IPS DF 19.7 (cell line): ENCODE results near the gene SEMA3E.
"Not testable (repeated sequence)": the region's sequence is repeated elsewhere in the genome, so short reads cannot be mapped to it uniquely, and the experiment has no call there.

Source experiments
- DNase-seq: peaks from one replicate; pipeline ENCODE4 v3.0.0-alpha.2; 2013; ENCODE audit warnings: low read depth, low spot score

The SEMA3E gene

DNA sequence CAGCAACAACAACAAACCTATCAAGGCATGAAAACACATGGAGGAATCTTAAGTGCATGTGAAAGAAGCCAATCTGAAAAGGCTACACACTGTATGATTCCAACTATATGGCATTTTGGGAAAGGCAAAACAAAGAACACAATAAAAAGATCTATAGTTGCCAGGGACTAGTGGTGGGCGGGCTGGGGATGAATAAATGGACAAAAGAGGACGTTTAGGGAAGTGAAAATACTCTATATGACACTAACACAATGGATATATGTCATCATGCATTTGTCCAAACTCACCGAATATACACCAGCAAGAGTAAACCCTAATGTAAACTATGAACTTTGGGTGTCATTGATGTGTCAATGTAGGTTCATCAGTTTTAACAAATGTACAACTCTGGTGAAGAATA lies 89.1 kb downstream of the SEMA3E start:
- no peak for DNase-seq

DNA sequence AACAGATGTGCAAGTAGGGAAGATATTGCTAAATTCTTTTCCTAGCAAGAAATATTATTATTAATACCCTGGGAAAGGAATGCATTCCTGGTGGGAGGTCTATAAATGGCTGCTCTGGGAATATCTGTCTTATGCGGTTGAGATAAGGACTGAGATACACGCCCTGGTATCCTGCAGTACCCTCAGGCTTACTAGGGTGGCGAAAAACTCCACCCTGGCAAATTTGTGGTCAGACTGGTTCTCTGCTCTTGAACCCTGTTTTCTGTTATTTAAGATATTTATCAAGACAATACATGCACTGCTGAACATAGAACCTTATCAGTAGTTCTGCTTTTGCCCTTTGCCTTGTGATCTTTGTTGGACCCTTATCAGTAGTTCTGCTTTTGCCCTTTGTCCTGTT lies 96.4 kb downstream of the SEMA3E start:
- not testable (repeated sequence) for DNase-seq

DNA sequence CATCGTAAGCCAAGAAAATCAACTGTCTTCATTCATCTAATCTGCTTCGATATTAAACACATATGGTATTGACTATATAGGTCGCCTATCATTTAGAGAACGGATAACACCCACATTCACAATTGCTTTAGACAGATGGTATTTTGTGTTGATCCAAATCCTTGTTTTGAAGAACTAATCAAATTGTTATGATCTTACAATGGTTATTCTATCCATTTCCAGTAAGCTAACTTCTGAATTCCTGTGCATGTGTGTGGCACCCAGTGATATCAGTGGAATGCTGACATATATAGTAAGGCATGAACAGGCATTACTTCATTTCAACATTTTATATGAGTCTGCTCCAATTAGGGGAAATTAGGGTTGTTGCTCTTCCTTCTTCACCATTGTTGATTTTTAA lies 98.8 kb downstream of the SEMA3E start:
- DNase-seq, result no peak

DNA sequence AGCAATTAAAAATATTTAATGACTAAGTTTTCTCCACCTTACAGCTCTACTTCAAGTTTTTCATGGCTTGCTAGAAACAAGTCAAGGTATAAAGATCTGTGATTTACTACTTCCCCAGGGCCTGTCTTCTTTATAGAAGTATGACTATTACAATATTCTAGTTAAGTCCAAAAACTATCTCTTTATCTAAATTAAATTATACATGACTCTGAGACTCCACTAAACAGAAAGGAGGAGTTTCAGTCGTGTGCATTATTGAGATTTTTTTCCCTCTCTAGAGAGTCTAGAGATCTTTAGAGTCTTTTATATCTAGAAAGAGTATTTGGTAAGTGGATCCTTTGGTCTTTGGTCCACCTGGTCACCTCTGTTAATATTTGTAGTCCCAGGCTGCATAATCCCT lies 100.7 kb downstream of the SEMA3E start:
- DNase-seq, result no peak

DNA sequence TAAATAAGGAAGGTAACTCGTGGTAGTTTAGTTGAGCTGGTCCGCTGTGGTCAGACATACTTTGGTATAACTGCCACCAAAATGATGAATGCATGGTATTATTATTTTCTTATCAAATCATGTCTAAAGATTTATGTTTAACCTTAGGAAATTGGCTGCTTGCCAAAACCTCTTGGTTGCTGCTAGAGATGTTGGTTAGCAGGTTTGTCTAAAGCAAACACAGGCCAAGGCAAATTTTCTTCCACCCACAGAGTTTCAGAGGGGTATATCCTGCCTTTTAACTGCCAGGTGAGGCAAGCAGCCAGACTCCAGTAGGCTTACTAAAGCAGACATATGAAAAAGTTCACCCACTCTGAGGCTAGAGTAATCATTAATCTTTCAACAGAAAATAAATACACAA lies 101.4 kb downstream of the SEMA3E start:
- DNase-seq, result no peak

DNA sequence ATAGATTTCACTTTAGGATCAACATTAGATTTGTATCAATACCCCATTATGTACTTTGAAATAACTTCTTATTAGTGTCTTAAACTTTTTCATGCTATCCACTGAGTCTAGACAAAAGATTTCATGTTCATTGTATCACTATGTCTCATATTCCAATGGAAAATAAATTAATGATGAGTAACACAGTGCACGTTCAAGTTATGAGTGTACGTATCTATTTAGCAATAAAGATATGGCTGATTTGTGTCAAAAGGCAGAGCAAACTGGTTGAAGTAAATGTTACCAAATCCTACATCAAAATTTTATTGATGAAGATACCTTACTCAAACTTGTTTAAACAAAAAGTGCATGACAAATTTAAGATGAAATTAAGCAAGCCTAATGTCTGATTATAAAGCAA lies 102.4 kb downstream of the SEMA3E start:
- DNase-seq, result no peak

DNA sequence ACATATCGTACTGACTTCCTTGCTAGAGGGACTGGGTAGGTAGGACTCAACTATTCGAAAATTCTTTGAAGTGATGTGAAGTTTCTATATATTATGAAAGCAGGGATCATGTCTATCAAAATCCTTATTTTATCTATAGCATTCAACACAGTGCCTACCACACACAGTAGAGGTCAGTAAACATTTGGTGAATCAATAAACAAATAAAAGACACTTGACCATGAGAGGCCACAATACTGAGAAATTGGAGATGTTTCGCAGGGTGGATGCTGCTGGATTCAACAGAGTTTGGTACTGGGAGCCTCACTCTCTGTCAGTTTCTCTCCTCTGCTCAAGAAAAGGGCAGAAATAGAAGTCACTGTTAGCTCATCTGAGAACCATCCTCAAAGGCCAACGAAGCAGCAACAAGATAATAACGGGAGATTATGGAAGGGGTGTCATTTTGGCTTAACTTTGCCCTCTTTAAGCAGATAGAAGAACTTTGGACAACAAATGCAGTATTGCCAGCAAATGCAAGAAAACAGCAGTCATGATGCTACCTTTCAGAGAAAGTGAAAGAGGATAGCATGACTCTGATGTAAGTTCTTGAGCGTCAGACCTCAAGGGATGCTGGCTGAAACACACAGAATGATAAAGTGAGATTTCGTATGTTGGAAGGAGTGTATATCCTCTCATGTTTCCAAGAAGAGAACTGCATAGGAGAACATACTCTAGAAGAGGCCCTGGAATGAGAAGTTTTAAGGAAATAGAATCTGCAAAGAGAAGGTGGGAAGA lies 107.6 kb downstream of the SEMA3E start:
- DNase-seq, result no peak

DNA sequence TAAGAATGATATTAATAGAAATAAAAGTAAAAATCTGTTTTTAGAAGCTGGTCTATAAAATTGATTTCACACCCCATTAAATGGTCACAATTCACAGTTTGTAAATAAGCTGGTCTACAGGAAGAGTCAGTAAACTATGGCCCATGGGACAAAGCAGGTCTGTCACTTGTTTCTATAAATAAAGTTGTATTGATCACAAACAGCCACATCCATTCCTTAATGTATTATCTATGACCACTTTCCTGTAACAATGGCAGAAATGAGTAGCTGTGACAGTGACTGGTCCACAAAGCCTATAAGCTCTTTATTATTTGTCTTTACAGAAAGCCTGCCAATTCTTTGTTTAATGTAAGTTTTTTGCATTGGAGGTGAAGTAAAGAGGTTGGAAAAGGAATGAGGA lies 114.5 kb downstream of the SEMA3E start:
- DNase-seq, result no peak

DNA sequence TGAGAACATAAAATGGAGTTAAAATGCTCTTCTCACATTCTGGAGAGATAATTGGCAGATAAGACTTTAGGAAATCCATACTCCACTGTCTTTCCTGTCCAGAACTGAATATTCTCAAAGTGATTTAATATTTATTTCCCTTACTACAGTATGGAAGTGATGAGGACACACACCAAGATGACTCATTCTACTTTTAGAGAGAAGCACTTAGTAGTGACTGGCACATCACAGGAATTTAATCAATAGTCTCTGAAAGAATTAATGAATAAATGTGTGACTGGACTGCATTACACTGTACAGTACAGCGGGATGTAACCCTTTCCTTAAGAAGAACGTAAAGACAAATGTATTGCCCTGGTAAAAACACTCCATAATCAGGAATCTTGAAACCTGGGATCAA lies 116.7 kb downstream of the SEMA3E start:
- DNase-seq, result no peak

DNA sequence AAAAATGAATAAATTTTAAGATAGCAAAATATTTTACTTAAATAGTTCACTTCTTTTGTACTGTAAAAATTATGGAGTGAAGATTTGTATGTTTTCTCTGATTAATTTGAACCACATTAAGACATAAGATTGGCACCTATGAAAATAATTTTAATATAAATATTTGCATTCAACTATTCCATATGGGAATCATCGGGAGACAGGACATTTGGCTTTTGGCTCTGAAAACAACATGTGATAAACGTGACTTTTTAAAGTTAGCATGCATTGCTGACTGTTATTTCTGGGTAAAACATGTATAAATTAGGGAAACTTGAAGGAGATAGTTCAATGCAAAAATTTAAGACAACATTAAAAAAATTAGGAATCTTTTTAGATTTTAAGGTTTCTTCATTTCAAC lies 117.2 kb downstream of the SEMA3E start:
- DNase-seq, result no peak

DNA sequence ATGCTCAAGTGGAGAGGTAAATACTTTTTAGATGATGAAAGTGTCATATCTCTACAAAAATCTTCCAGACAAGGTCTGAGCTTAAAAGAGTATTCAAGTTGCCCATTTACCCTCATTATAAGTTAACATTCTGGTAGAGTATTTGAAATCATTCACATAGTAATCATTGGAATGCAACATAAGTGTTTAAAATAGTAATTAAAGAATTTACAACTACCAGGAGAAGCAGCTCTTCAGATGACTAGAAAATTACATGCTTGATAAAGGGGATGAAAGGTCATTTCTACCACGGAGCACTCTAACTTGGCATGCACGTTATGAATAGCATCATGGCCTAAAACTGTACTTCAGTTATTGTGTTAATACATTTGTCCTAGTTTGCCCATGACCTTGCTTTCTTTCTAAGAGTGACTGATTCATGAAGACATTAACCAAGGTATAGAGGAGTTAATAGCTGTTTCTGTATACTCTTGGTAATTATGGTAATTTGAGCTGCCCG lies 120.0 kb downstream of the SEMA3E start:
- DNase-seq, result no peak

DNA sequence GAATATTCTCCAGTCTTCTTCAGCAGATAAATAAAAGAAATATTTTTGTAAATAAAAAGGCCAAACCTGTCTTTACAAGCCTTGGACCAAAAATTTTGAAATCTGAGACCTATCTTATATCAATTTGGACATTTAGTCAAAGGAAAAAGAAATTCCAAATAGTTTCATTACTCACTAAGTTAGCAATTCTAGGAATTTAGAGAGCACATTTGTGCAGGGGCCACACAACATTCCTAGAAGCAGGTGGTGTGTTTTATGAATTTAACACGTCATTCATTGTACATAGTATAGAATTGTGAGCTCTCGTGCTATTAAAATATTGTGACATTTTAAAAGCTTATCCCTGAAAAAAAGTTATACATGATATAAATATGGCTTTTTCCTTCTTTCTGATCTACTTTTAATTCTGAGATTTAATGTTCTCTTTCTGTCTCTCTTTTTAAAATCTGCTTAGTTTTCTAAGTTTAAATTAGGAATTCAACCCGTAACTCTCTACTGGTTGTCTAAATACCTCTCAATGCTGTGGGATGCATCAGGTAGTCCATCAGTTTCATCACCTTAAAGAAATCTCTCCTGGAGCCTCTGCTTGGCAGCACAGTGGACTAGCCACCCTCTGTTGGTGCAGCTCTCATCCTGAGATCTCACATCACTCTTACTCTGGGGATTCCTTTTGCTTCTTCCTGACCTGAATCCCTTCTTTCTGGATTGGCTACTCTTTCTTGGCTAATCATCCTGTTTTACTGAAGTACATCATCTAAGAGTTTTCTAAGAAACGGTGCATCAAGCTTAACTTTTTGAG lies 124.5 kb downstream of the SEMA3E start:
- no peak for DNase-seq

DNA sequence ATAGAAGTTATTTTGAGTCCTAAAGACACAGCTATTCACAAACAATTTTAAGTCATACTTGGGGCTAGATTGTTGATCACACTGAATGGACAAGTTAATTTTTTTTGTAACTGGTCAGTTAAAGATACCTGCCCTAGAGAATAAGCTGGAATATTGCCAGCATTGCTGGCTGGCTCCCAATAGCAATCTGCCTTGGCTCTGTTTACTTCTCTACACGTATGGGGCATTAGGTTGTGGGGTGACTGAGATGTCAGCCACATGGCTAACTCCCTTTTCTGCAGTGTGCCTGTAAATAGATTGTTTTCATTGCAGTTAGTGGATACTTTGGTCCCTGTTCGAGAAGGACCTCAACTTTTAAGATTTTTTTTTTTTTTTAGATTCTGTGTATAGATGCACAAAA lies 128.2 kb downstream of the SEMA3E start:
- no peak for DNase-seq

DNA sequence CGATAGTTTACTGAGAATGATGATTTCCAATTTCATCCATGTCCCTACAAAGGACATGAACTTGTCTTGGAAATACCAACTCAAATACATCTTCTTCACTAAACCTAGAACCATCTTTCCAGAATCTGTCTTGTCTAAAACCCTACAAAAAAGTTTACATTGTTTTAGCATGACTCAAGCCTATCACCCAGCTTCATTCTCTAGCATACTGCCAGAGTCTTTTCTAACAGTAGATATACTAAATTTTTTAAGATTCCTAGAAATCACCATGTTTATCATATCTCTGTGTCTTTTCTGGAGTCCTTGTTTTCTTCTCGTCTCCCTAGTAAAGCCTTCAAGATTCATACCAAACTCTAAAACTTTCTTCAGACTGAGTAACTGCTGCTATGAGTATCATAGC lies 129.7 kb downstream of the SEMA3E start:
- DNase-seq, result no peak

DNA sequence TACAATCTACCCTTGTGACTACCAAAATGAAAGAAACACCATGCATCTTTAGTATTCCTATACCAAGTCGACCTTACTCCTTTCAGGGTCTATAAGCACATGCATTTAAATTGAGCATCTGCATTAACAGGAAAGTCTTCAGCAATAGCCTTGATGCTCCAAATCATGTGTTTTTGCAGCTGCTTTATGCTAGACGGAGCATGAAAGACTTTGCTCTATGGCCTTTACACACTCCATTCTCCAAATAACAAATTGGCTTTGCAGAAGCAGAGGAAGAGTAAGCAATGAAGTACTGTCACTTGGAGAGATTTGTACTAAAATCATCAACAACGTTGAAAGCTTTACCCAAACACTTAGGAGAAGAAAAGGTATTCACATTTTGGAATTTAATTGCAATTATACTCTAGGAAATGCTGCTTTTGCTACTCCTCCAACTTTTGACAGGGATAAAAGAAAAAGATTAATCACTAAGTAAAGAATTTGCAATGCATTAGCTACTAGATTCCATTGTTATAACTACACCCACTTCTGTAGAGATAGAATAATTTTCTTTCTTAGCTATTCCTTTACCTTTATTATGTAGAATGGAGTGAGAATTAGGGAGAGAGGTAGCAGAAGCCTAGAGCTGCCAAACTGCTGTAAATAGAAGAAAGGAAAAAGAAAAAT lies 131.8 kb downstream of the SEMA3E start:
- DNase-seq, result no peak

DNA sequence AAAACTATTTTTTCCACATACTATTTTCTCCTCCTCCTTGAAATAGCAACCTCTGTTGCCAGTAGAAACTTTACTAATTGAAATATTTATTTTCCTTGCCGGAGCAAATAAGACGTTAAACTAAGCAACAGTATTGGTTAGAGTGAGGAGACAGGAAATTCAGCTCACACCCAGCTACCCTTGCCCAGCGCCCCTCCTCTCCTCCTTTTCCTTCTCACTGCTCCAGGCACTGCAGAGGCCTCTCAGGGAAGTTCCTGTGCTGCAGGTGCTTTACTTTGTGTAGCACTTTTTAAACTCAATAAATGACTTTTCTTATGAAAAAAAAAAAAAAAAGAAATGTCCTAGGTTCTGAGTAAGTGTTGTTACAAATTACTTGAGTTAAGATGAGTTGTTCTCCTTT lies 134.0 kb downstream of the SEMA3E start:
- DNase-seq, result no peak

DNA sequence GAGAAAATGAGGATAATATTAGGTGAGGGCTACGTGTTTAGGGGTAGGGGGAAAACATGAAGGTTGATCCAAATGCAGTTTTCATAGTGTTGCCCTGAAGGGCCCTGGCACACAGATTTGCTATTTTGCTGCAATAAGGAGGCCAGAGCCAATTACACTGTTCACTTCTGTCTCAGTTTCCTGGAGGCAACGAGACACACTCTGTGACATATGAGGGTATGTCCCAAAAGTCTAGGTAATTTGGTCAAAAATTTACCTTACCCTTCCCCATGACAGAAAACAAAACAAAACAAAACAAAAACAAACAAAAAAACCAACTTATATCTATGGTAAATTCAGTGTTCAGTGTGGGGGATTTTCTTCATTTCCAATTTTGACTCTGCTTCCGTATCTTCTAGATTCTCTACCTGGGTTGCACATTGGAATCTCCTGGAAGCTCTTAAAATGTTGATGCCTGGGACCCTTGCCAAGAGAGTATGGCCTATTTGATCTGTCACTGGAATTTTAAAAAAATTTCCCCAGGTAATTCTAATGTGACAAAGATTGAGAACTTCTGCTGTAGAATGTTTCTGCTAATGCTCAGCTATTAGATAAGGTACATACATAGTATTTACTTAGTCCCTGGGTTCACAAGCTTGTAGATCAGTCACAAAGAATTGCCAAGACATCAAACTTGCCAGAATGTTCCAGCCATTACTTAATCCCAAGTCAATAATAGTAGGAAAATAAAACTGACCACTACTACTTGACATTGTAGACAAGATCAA lies 139.5 kb downstream of the SEMA3E start:
- DNase-seq, result no peak

DNA sequence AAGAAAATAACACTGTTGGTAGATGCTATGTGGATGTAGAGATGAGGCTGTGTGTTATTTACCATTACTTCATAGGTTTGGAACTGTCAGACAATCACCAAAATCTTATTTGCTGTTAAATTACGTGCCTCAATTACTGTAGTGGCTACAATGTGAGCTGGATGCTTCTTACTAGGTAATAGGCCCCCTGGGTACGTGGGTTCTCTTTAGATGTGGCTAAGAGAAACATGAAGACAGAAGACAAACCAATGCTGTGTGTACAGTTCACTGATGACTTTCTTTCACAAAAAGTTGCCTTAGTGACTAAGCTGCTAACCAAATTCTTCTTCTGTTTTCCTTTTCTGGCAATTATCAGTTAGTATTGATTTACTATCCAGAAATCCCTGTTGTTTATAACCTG lies 144.6 kb downstream of the SEMA3E start:
- DNase-seq, result no peak

DNA sequence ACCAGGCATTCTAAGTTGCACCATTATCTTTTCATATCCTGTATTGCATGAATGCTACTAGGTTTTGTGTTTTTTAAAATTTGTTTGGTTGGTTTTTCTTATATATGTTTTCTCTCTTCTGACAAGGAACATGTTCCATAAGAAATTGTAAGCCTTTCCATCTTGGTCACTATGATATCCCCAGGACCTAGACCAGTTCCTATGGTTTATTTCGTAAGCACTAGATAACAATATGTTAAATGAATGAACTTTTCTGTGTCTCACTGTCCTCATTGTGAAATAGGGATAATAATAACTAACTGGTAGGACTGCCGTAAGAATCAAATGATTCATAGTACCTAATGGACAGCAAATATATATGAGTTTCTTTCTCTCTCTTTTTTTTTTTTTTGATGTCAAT lies 146.3 kb downstream of the SEMA3E start:
- no peak for DNase-seq

DNA sequence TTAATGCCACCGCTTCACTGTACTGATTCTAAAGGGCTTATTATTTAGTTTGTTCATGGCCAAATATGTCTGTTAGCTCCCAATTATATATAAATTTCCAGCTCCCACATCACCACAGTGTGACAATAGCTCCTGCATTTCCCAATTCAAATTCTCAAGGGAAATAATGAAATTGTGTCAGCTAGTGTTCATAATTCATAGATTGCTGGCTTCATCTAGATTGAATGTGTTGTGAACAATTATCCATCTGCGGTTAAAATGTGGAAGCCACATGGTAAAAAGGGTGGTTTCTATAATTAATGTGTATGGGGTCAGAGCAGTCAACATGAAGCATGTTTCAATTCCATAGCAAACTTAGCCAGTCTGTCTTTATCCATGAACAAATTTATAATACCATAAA lies 154.3 kb downstream of the SEMA3E start:
- no peak for DNase-seq

DNA sequence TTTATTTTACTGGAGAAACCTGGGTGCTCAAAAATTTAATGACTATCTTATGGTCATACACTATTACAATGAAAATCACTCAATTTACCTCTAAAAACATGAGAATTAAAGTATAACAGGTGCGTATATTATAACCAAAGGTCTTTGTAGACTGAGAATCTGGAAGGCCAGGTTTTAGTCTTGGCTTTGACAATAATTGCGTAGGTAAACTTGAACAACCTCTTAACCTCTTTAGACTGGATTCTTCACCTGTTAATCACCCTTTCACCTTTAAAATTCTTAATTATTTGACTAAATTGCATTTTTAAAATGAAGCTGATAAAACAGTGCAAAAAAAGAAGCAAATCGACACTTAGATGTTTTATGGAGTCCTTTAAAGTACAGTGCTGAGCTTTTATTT lies 156.1 kb downstream of the SEMA3E start:
- DNase-seq, result no peak

DNA sequence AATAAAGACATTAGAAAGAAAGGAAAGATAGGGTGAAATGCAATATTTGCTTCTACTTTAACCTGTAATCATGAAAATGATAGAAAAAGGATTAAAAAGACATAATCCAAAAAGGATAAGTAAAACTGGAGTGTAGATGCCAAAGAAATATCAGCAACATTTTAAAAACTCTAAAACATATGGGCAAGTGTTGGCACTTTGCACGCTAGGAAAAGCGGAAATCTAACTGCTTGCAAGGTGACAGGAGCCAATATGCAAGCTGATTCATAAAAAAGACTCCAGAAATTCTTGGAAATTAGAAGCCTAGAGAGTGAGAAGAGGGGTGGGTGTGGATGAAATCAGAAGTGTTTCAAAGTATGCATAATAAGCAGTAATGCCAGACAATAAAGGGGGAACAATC lies 161.1 kb downstream of the SEMA3E start:
- DNase-seq, result no peak
